Left ventricle myocardium inferior (tissue), 1 donor: ENCODE measurements around the gene NXPH4. TPM values are rescaled to one million over a fixed set of nuclear protein-coding genes. Genes with fewer than 3 reads are reported as not detected.

Experiments used
- DNase-seq: peaks from one replicate; pipeline ENCODE4 v3.0.0-alpha.2; 2020
- H3K27ac ChIP-seq: fragments of 200-600 bp; replicated peaks from 2 replicates; pipeline ENCODE4 v1.8.0; 2021
- H3K27me3 ChIP-seq: fragments of 200-600 bp; 2 replicates; pipeline ENCODE4 v1.8.0; 2021; ENCODE audit warnings: low read depth
- H3K36me3 ChIP-seq: fragments of 200-600 bp; 2 replicates; pipeline ENCODE4 v1.8.0; 2021
- H3K4me1 ChIP-seq: fragments of 200-600 bp; 2 replicates; pipeline ENCODE4 v1.8.0; 2021
- H3K4me3 ChIP-seq: fragments of 200-600 bp; 2 replicates; pipeline ENCODE4 v1.8.0; 2021; ENCODE audit warnings: mild to moderate bottlenecking, moderate library complexity
- H3K9me3 ChIP-seq: fragments of 200-600 bp; replicated peaks from 2 replicates; pipeline ENCODE4 v1.8.0; 2021
- intact Hi-C: fragments of 100-400 bp; cut with micrococcal nuclease; formaldehyde crosslinking; loops from one replicate; pipeline ENCODE4 v1.11.0; 2022
- microRNA-seq: library from miRNA; unstranded; fragments of <30 nt; microRNA quantifications from one replicate; pipeline ENCODE4 v1.2.0, GENCODE V29; 2020
- total RNA-seq: library from RNA; stranded (reverse); fragmentation: NEBNext Ultra II Directional; extraction: Animal tissue kit (Norgen Biotek cat#: 25700); gene quantifications from one replicate; pipeline ENCODE4 v1.2.1, GENCODE V29; 2021
- TF ChIP-seq, protein P1 (sequence below): fragments of 200-600 bp; IDR thresholded peaks from 2 replicates; pipeline ENCODE4 v1.8.0; 2021; ENCODE audit warnings: antibody characterized with exemption, mild to moderate bottlenecking, borderline replicate concordance
- donor health status: DM: no; HTN: yes; CAD: no; lungs with severe emphysema.

Gene NXPH4
- total RNA-seq, 1 donor from 2014 or later: 0.44 TPM

DNA sequence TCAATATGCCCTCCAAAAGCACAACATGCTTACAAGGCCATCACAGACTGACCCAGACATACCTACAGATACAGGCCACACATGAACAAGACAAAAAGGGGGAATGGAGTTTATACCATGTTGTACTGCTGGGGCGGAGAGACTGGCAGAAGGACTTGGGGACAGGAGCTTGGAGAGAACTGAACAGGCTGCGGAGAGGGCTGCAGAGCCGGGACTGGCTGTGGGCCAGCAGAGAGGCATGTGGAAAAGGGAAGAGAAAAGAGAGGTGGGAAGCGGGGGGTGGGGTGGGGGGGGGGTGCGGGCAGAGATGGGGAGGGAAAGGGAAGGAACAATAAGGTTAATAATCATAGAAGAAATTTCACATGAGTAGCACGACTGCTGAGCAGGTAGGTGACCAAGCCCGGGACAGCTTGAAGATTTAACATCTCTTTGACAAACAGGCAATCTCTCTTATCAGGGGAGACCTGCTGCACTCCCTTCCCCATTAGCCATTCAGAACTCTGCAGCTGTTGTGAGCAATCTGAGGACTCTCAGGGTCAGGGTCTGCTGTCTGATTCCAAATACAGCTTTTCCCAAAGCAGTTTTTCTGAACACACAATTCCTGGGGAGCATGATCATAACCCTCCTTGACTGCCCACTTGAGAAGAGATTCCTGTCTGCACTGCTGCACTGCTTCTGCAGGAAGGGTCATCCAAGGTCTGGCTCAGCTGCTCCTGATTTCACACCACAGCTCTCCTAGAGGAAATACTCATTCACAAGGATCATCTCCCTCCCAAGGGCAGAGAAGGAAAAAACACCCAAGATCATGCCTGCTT is 56.0 kb downstream of the NXPH4 start:
- H3K27ac ChIP-seq: peak overlapping the region; percentile 44
- DNase-seq: peak; percentile 35
- TF ChIP-seq, protein P1, sequence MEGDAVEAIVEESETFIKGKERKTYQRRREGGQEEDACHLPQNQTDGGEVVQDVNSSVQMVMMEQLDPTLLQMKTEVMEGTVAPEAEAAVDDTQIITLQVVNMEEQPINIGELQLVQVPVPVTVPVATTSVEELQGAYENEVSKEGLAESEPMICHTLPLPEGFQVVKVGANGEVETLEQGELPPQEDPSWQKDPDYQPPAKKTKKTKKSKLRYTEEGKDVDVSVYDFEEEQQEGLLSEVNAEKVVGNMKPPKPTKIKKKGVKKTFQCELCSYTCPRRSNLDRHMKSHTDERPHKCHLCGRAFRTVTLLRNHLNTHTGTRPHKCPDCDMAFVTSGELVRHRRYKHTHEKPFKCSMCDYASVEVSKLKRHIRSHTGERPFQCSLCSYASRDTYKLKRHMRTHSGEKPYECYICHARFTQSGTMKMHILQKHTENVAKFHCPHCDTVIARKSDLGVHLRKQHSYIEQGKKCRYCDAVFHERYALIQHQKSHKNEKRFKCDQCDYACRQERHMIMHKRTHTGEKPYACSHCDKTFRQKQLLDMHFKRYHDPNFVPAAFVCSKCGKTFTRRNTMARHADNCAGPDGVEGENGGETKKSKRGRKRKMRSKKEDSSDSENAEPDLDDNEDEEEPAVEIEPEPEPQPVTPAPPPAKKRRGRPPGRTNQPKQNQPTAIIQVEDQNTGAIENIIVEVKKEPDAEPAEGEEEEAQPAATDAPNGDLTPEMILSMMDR: no peak

DNA sequence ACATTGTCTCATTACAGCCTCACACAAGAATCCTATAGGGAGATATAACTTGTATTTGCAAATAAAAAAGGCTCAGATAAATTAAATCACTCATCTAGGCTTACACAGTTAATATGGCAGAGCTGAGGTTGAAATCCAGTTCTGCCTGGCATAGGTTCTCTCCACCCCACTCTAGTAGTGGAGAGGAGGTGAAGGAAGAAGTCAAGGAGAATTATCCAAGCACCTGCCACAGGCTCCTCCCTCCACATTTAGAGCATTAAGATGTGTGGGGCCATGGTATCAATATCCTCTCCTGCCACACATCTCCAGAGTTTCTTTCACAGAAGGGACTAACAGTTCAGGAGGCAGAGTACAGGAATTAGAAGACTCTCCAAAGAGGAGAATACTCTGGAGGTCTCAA is 56.9 kb downstream of the NXPH4 start:
- intact Hi-C loops: no loop called here
- DNase-seq: no peak
- H3K4me3 ChIP-seq: no peak overlapping the region
- TF ChIP-seq, protein P1: no peak
- H3K4me1 ChIP-seq: peaks cover 35% of the 10 kb centered on the region
- no peaks in the 10 kb centered on the region for H3K27me3 ChIP-seq
- H3K36me3 ChIP-seq: peaks cover 42% of the 10 kb centered on the region
- no peaks in the 10 kb centered on the region for H3K9me3 ChIP-seq
- H3K27ac ChIP-seq: peak overlapping the region; percentile 44

More for the DNA sequence above, 56.0 kb downstream of the NXPH4 start:
- Histone ChIP-seq H3K36me3 (peaks cover 42% of the 10 kb centered on the region), H3K4me1 (peaks cover 35% of the 10 kb centered on the region), H3K4me3 (peak overlapping the region; percentile 3), H3K9me3 (no peaks in the 10 kb centered on the region), H3K27me3 (no peaks in the 10 kb centered on the region)
- intact Hi-C loops: no loop called here

Small RNAs within 50 kb of the gene (microRNA-seq; reads per million reads assigned to microRNA genes)
- gene MIR1228: 1.2 reads per million

Other genes starting within 250 kb of the NXPH4 start
- 2.7 TPM for gene ZBTB39, start 210.2 kb upstream of the NXPH4 start, total RNA-seq
- gene TAC3, start 200.3 kb upstream of the NXPH4 start, total RNA-seq: not detected
- gene MYO1A, start 166.7 kb upstream of the NXPH4 start, total RNA-seq: not detected
- 3.3 TPM for gene NEMP1, start 138.0 kb upstream of the NXPH4 start, total RNA-seq
- 10.1 TPM for gene NAB2, start 127.7 kb upstream of the NXPH4 start, total RNA-seq
- gene STAT6, start 105.4 kb upstream of the NXPH4 start, total RNA-seq: 46.2 TPM
- gene LRP1, start 88.3 kb upstream of the NXPH4 start, total RNA-seq: 61.0 TPM
- not detected for gene LRP1-AS, start 69.2 kb upstream of the NXPH4 start, total RNA-seq
- 22.9 TPM for gene SHMT2, start 12.9 kb downstream of the NXPH4 start, total RNA-seq
- gene STAC3, start 34.4 kb downstream of the NXPH4 start, total RNA-seq: 0.69 TPM
- 63.1 TPM for gene R3HDM2, start 214.2 kb downstream of the NXPH4 start, total RNA-seq
- gene INHBC, start 218.0 kb downstream of the NXPH4 start, total RNA-seq: not detected
- not detected for gene INHBE, start 238.5 kb downstream of the NXPH4 start, total RNA-seq
- gene GLI1, start 243.0 kb downstream of the NXPH4 start, total RNA-seq: 0.93 TPM